GM18499 (cell line): Measurements from ENCODE around the gene SPAG8.

Experiments
- ATAC-seq: cut with Tn5 transposase; IDR thresholded peaks from one replicate; pipeline ENCODE4 v1.9.1; 2021; ENCODE audit warnings: moderate number of reproducible peaks; ENCODE audit not compliant: insufficient read depth, unreplicated experiment

The SPAG8 gene

GRCh38 chr9:35840881-35841644 lies 29.0 kb upstream of the SPAG8 start:
- ATAC-seq = no peak

GRCh38 chr9:35839926-35840325 lies 27.9 kb upstream of the SPAG8 start:
- ATAC-seq = no peak

GRCh38 chr9:35836595-35836994 lies 24.5 kb upstream of the SPAG8 start:
- ATAC-seq = no peak

DNA sequence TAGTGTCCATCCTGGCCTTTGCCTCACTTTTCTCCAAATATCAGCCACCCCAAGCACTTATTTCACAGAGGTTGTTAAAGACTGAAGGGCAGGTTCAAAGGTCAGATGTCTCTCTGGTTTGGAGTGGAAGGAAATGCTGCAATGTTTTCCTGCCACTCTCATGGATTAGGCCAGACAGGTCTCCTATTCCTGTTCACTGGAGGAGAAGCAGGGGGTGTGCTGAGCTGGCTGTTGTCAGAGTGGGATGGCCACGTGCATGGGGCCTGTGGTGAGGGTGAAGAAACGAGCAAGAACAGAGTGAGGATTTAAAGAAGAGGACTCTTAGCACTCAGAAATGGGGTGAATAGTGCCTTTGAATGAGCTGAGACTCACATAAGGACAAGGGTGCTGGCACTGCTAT lies 23.7 kb upstream of the SPAG8 start:
- ATAC-seq = no peak

GRCh38 chr9:35835216-35835632 lies 23.2 kb upstream of the SPAG8 start:
- ATAC-seq = no peak

GRCh38 chr9:35834260-35835215 lies 22.5 kb upstream of the SPAG8 start:
- ATAC-seq = no peak

- no peak for ATAC-seq
These were observed 20.8 kb upstream of the SPAG8 start for GRCh38 chr9:35832814-35833213.

DNA sequence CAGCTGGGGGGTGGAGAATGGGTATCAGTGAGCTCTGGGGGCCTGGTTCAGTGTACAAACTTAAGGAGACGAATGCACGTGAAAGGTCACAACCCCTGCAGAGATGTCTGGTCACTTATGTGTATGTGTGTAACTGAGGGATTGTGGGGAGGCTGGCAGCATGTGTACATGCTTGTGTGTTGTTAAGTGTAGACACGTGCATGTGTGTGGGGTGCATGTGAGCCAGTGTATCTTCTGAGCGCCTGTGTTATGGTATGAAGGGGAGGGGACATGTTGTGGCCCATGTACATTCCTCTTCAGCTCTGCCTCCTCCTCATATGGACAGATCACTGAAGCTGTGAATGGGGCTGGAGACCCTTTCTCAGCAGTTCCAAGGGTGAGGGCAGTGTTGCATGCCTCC lies 19.0 kb upstream of the SPAG8 start:
- ATAC-seq = no peak

- no peak for ATAC-seq
These were observed 17.7 kb upstream of the SPAG8 start for GRCh38 chr9:35829764-35830096.

DNA sequence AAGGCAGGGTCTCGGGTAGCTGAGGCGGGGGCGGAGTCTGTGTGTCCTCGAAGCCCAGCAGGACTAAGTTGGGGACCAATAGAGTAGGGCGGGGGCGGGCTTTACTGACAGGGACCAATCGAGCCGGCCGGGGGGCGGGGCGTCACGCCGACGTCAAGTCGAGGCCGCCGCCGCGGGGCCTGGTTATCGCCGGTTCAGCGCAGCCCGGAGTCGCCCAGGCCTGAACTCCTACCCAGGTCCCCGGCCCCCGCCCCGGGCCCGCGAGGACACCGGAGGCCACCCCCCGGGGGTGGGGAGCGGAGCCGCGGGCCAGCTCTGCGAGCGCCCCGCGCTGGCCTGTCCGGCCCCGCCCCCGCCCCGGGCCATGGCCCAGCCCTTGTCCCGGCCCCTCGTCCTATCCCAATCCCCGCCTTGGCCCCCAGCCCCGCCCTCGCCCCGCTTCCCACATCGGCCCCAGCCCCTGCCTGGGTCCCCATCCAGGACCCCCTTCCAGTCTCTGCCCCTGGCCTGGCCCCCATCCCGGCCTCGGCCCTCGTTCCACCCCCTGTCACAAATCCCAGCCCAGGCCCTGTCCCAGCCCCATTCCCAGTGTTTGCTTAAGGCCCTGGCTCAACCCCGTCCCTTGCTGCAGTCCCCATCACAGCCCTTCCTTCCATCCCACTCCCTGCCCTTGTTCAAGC lies 17.2 kb upstream of the SPAG8 start, which contains the start of gene TMEM8B:
Gene TMEM8B (plus strand): TSS at position 145 of the 680 bp plus-strand sequence. CDS start 220 bp downstream, at position 365.
- no peak for ATAC-seq

DNA sequence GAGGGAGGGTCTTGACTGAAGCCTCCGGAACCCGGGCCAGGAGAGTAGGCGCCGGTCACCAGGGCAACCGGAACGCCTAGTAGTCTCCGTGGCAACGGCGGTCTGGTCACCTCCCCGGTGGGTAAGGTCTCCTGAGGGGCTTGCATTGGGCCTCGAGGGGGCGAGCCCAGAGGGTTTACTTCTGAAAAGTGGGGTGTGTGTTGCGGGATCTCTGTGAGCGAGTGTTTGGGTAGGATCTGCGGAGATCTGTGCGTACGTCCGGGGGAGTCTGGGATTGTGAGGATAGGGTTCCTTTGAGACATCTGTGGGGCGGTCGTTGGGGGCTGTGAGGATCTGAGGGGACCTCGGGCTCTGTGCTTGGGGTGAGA lies 16.6 kb upstream of the SPAG8 start, which contains the start of gene FAM221B:
Gene FAM221B (minus strand): TSS at position 17 of the 368 bp plus-strand sequence. CDS start 2,571 bp downstream, outside the sequence.
- ATAC-seq = no peak

GRCh38 chr9:35827486-35827885 lies 15.4 kb upstream of the SPAG8 start:
- no peak for ATAC-seq

DNA sequence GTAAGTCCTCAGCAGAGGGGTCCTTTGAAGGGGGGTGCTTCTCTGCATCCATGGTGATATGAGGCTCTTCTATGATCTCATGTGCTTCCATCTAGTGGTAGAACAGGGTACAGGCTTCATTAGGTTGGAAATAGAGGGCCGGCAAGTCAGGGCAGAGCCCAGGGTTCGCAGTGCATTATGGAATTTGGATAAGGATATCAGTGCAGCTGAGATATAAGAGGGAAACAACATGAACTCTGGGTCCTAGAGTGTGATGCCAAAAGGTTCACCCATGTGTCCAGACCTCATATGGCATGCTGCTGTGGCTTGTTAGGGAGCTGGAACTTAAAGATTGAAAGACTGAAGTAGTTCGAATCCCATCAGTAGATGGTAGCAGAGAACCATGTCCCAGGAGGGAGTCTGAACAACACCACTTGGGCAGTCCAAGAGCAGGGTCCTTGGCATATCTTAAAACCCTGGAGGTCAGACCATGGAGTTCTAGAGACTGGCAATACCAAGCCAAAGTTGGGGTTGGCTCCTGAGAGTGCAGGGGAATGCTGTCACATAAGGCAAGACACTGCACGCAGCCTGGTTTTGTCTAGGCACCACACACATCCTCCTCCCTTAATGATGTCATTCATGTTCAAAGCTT lies 14.1 kb upstream of the SPAG8 start:
- no peak for ATAC-seq

DNA sequence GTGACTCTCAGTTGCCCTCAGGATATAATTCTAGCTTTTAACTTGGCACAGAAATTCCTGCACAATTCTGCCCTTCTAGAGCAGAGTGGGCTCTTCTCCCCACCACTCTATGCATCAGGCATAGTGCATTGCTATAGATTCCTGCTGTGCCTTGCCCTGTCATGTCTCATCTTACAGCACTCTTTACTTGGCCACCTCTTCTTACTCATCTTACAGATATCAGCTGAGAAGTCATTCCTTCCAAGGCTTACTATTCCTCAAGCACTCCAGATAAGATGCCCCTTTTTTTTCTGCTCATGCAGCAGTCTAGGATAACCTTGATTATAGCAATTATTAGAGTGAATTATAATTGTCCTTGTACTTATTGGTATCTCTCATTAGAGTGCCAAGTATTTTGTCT lies 10.9 kb upstream of the SPAG8 start:
- no peak for ATAC-seq

- no peak for ATAC-seq
These were observed 8.0 kb upstream of the SPAG8 start for GRCh38 chr9:35820076-35820475.

- ATAC-seq = no peak
These were observed 6.3 kb upstream of the SPAG8 start for GRCh38 chr9:35818341-35818740.

- ATAC-seq = no peak
These were observed 4.6 kb upstream of the SPAG8 start for GRCh38 chr9:35816708-35817107.

DNA sequence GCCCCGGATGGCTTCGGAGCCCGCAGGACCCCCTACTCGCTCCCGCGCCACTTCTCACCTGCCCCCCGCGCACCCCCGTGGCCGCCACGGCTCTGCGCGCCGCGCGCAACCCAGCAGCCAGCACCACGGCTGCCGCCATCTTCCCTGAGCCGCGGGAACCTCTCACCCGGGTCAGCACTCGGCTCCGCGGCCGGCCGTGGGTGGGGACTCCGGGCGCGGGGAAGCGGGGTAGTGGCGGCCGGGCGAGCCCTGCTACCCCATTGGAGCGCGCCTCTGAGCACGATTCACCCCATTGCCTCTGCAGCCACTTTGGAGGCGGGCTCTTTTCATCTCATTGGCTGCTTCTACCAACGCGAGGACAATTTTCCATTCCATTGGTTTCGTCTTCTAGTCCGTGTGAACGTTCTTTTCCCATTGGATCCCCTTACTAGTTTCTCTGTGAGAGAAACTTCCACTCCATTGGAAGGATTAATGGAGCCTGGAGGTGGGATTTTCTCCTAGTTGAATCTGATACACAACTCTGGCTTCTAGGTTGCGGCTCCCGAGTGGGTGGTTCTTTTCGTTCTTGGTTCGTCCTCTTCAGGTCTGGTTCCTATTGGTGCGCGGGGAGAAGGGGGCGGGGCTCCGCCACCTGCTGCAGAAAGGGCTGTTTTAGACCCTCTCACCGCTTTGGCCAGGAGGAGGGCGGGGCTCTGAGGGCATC lies 2.9 kb upstream of the SPAG8 start, which contains the start of gene HINT2:
Gene HINT2 (minus strand): TSS at position 202 of the 703 bp plus-strand sequence. CDS start 63 bp downstream, at position 139.
- ATAC-seq = peak; percentile 46

DNA sequence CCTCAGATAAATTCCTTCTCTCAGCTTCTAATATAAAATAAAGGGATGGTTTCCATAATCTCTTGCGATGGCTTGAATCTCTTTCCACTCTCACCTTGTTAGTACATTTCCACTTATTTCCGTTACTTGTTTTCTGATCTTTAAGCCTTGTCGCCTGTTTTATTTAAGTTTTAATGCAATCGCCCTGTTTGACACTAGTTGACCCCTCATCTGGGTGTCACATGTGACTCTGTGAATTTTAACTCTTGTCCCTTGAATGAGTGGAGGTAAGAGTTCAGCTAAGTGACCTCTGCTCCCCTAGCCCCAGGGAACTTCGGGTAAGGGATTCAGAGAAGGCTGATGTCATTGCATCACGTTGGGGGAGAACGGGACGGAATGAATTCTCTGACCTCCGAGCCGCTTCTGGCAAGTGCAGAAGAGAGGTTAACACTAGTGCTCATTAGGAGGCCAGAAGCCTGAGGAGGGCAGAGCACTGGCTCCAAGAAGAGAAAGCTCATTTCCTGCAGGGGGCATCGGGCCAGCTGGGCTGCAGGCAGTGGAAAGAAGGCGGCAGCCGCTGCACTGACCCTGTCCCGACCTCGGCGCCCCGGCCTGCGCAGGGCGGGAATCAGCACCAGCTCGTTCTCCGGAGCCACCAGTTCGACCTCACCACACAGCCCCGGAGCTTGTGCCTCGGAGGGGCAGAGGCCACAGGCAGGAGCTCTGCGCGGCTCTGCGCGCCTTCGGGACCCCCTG lies 2.2 kb upstream of the SPAG8 start:
- no peak for ATAC-seq
